ENCODE measurements around the gene ZNF256. TPM values are rescaled to one million over a fixed set of nuclear protein-coding genes. Genes with fewer than 3 reads are reported as not detected.
A peak's percentile ranks its signal among the peaks of the same experiment; 100 is the strongest.

The ZNF256 gene
- 1 to 10 TPM; 3.6 to 9.1 (median 5.4) TPM for total RNA-seq

- in situ Hi-C loops (cut with MboI; ENCODE audit: low pct_unique_long_range_greater_than_20kb in 2 of 9, low sequenced_read_pairs in 9 of 9, unreplicated experiment in 9 of 9): no loop called here
- peak; percentile 92 to 100 (median 99) for ATAC-seq (replicated peaks in 6 of 8)
- peaks cover 6 to 10% of the 10 kb centered on the region in 2 donors for H3K4me1 ChIP-seq (replicated peaks in 1 of 2)
- peak within 1 kb of the TSS; percentile 69 to 90 for H3K27ac ChIP-seq
- peak within 1 kb of the TSS; percentile 71 to 97 (median 78) for H3K4me3 ChIP-seq
- 0 to 19% (median 0%) methylated on average over 1 to 12 of the region's 54 CpGs; no CpG with 5 or more reads in 5 of the 10 experiments for WGBS, 10 experiments
Measured at GRCh38 chr19:57947419-57948134, at the start of gene ZNF256. ZNF256 (minus strand) TSS chr19:57947706; CDS start chr19:57947474, 232 bp downstream.

- H3K4me1 ChIP-seq (replicated peaks in 1 of 2): no peaks in the 10 kb centered on the region
- in situ Hi-C loops (cut with MboI; ENCODE audit: low pct_unique_long_range_greater_than_20kb in 2 of 9, low sequenced_read_pairs in 9 of 9, unreplicated experiment in 9 of 9): no loop called here
- H3K4me3 ChIP-seq: no peak overlapping the region
- ATAC-seq (replicated peaks in 6 of 8): no peak
- WGBS, 10 experiments: 60 to 100% (median 88%) methylated on average over 1 of the region's 1 CpG; no CpG with 5 or more reads in 4 of the 10 experiments
- no peak overlapping the region for H3K27ac ChIP-seq
Measured at GRCh38 chr19:57992841-57993240, 45.3 kb upstream of the ZNF256 start.

GRCh38 chr19:57978586-57979289, 31.2 kb upstream of the ZNF256 start:
- in situ Hi-C loops (cut with MboI; ENCODE audit: low pct_unique_long_range_greater_than_20kb in 2 of 9, low sequenced_read_pairs in 9 of 9, unreplicated experiment in 9 of 9): no loop called here
- WGBS, 10 experiments: 37 to 100% (median 97%) methylated on average over 2 to 3 of the region's 3 CpGs
- Histone ChIP-seq H3K4me3 (no peak overlapping the region), H3K27ac (no peak overlapping the region), H3K4me1 (replicated peaks in 1 of 2) (no peaks in the 10 kb centered on the region)
- no peak for ATAC-seq (replicated peaks in 6 of 8)

- in situ Hi-C loops (cut with MboI; ENCODE audit: low pct_unique_long_range_greater_than_20kb in 2 of 9, low sequenced_read_pairs in 9 of 9, unreplicated experiment in 9 of 9): no loop called here
- WGBS, 10 experiments: 40 to 100% (median 100%) methylated on average over 1 to 4 of the region's 4 CpGs
- H3K4me1 ChIP-seq (replicated peaks in 1 of 2): no peaks in the 10 kb centered on the region
- no peak within 1 kb of the TSS for H3K27ac ChIP-seq
- no peak within 1 kb of the TSS for H3K4me3 ChIP-seq
- no peak for ATAC-seq (replicated peaks in 6 of 8)
Measured at GRCh38 chr19:57974434-57974833, 26.9 kb upstream of the ZNF256 start, which contains the start of gene C19orf18. C19orf18 (minus strand) TSS chr19:57974534; CDS start chr19:57974432, 102 bp downstream.

- in situ Hi-C loops (cut with MboI; ENCODE audit: low pct_unique_long_range_greater_than_20kb in 2 of 9, low sequenced_read_pairs in 9 of 9, unreplicated experiment in 9 of 9): no loop called here
- 54 to 90% (median 80%) methylated on average over 2 to 8 of the region's 8 CpGs for WGBS, 10 experiments
- Histone ChIP-seq H3K4me3 (no peak overlapping the region), H3K27ac (no peak overlapping the region), H3K4me1 (replicated peaks in 1 of 2) (no peaks in the 10 kb centered on the region)
- no peak for ATAC-seq (replicated peaks in 6 of 8)
Measured at GRCh38 chr19:57964761-57965160, 17.3 kb upstream of the ZNF256 start.

GRCh38 chr19:57961785-57962184, 14.3 kb upstream of the ZNF256 start:
- WGBS, 10 experiments: 0 to 67% (median 33%) methylated on average over 1 of the region's 1 CpG
- Histone ChIP-seq H3K4me3 (no peak overlapping the region), H3K4me1 (replicated peaks in 1 of 2) (no peaks in the 10 kb centered on the region), H3K27ac (no peak overlapping the region)
- in situ Hi-C loops (cut with MboI; ENCODE audit: low pct_unique_long_range_greater_than_20kb in 2 of 9, low sequenced_read_pairs in 9 of 9, unreplicated experiment in 9 of 9): no loop called here
- ATAC-seq (replicated peaks in 6 of 8): no peak

GRCh38 chr19:57954996-57955395, 7.5 kb upstream of the ZNF256 start:
- Histone ChIP-seq H3K4me3 (no peak overlapping the region), H3K27ac (no peak overlapping the region), H3K4me1 (replicated peaks in 1 of 2) (no peaks in the 10 kb centered on the region)
- 17 to 100% (median 60%) methylated on average over 1 to 4 of the region's 4 CpGs; no CpG with 5 or more reads in 1 of the 10 experiments for WGBS, 10 experiments
- ATAC-seq (replicated peaks in 6 of 8): no peak
- in situ Hi-C loops (cut with MboI; ENCODE audit: low pct_unique_long_range_greater_than_20kb in 2 of 9, low sequenced_read_pairs in 9 of 9, unreplicated experiment in 9 of 9): no loop called here

- in situ Hi-C loops (cut with MboI; ENCODE audit: low pct_unique_long_range_greater_than_20kb in 2 of 9, low sequenced_read_pairs in 9 of 9, unreplicated experiment in 9 of 9): no loop called here
- Histone ChIP-seq H3K4me3 (no peak overlapping the region), H3K27ac (no peak overlapping the region), H3K4me1 (replicated peaks in 1 of 2) (peaks cover 6 to 10% of the 10 kb centered on the region in 2 donors)
- ATAC-seq (replicated peaks in 6 of 8): no peak
- WGBS, 10 experiments: 50 to 90% (median 53%) methylated on average over 2 to 5 of the region's 12 CpGs; no CpG with 5 or more reads in 7 of the 10 experiments
Measured at GRCh38 chr19:57949702-57950101, 2.2 kb upstream of the ZNF256 start.

GRCh38 chr19:57949296-57949695, 1.8 kb upstream of the ZNF256 start:
- ATAC-seq (replicated peaks in 6 of 8): no peak

GRCh38 chr19:57947088-57947418, 453 bp downstream of the ZNF256 start:
- in situ Hi-C loops (cut with MboI; ENCODE audit: low pct_unique_long_range_greater_than_20kb in 2 of 9, low sequenced_read_pairs in 9 of 9, unreplicated experiment in 9 of 9): no loop called here
- Histone ChIP-seq H3K27ac (peak overlapping the region; percentile 69 to 90), H3K4me3 (peak overlapping the region; percentile 71 to 97 (median 78)), H3K4me1 (replicated peaks in 1 of 2) (peaks cover 6 to 10% of the 10 kb centered on the region in 2 donors)
- 27% methylated on average over 3 of the region's 18 CpGs; no CpG with 5 or more reads in 9 of the 10 experiments for WGBS, 10 experiments
- peak in 2 of 8 experiments; percentile 4 to 13 for ATAC-seq (replicated peaks in 6 of 8)

More at GRCh38 chr19:57949296-57949695, 1.8 kb upstream of the ZNF256 start:
- in situ Hi-C loops (cut with MboI; ENCODE audit: low pct_unique_long_range_greater_than_20kb in 2 of 9, low sequenced_read_pairs in 9 of 9, unreplicated experiment in 9 of 9): no loop called here
- peaks cover 6 to 10% of the 10 kb centered on the region in 2 donors for H3K4me1 ChIP-seq (replicated peaks in 1 of 2)
- no peak overlapping the region for H3K4me3 ChIP-seq
- 90 to 100% (median 100%) methylated on average over 1 to 9 of the region's 24 CpGs; no CpG with 5 or more reads in 5 of the 10 experiments for WGBS, 10 experiments
- H3K27ac ChIP-seq: no peak overlapping the region

GRCh38 chr19:57946316-57946715, 1.2 kb downstream of the ZNF256 start:
- peak overlapping the region; percentile 71 to 97 (median 78) for H3K4me3 ChIP-seq
- in situ Hi-C loops (cut with MboI; ENCODE audit: low pct_unique_long_range_greater_than_20kb in 2 of 9, low sequenced_read_pairs in 9 of 9, unreplicated experiment in 9 of 9): no loop called here
- ATAC-seq (replicated peaks in 6 of 8): no peak
- no peak overlapping the region for H3K27ac ChIP-seq
- peaks cover 6 to 10% of the 10 kb centered on the region in 2 donors for H3K4me1 ChIP-seq (replicated peaks in 1 of 2)
- 67 to 93% (median 75%) methylated on average over 2 of the region's 2 CpGs; no CpG with 5 or more reads in 5 of the 10 experiments for WGBS, 10 experiments

GRCh38 chr19:57941593-57941992, 5.9 kb downstream of the ZNF256 start:
- Histone ChIP-seq H3K4me3 (no peak overlapping the region), H3K4me1 (replicated peaks in 1 of 2) (peaks cover 3 to 8% of the 10 kb centered on the region in 2 donors), H3K27ac (no peak overlapping the region)
- 88 to 100% (median 98%) methylated on average over 1 to 3 of the region's 3 CpGs; no CpG with 5 or more reads in 6 of the 10 experiments for WGBS, 10 experiments
- ATAC-seq (replicated peaks in 6 of 8): no peak
- in situ Hi-C loops (cut with MboI; ENCODE audit: low pct_unique_long_range_greater_than_20kb in 2 of 9, low sequenced_read_pairs in 9 of 9, unreplicated experiment in 9 of 9): no loop called here

GRCh38 chr19:57935731-57936130, 11.8 kb downstream of the ZNF256 start:
- in situ Hi-C loops (cut with MboI; ENCODE audit: low pct_unique_long_range_greater_than_20kb in 2 of 9, low sequenced_read_pairs in 9 of 9, unreplicated experiment in 9 of 9): no loop called here
- Histone ChIP-seq H3K27ac (no peak overlapping the region), H3K4me1 (replicated peaks in 1 of 2) (peaks cover 0 to 4% of the 10 kb centered on the region in 2 donors), H3K4me3 (peak overlapping the region in 1 of 5 donors; percentile 61)
- no peak for ATAC-seq (replicated peaks in 6 of 8)
- WGBS, 10 experiments: 40 to 100% (median 81%) methylated on average over 1 to 12 of the region's 12 CpGs; no CpG with 5 or more reads in 1 of the 10 experiments

Measured in motor neuron (in vitro differentiated cells).